CD4-positive, alpha-beta T cell treated with Interferon alpha-2 for 1 hour (primary cell): ENCODE measurements around the gene GIPC1.
A peak's percentile ranks its signal among the peaks of the same experiment; 100 is the strongest.
"Not testable (repeated sequence)": the region's sequence is repeated elsewhere in the genome, so short reads cannot be mapped to it uniquely, and the experiment has no call there.

Experiments
- DNase-seq, 2 donors: peaks; one replicate each; pipeline ENCODE4 v3.0.0-alpha.2; 2020 to 2022

The GIPC1 gene

GRCh38 chr19:14496029-14496833 lies at the start of gene GIPC1:
Gene GIPC1, minus strand, starts transcription at chr19:14496127. Its CDS starts 13,151 bp downstream, at chr19:14482976.
- peak; percentile 78 to 88 for DNase-seq

- DNase-seq: no peak
These were observed 49.8 kb upstream of the GIPC1 start for GRCh38 chr19:14545716-14546082.

- DNase-seq: no peak
These were observed 49.2 kb upstream of the GIPC1 start for GRCh38 chr19:14544977-14545715.

- no peak for DNase-seq
These were observed 48.1 kb upstream of the GIPC1 start for GRCh38 chr19:14544047-14544446.

GRCh38 chr19:14542711-14543328 lies 46.9 kb upstream of the GIPC1 start:
- no peak for DNase-seq

GRCh38 chr19:14541979-14542378 lies 46.1 kb upstream of the GIPC1 start:
- DNase-seq: not testable (repeated sequence)

- DNase-seq: no peak
These were observed 45.0 kb upstream of the GIPC1 start for GRCh38 chr19:14540741-14541525.

GRCh38 chr19:14536926-14537692 lies 41.2 kb upstream of the GIPC1 start:
- DNase-seq: peak; percentile 58 to 67

- DNase-seq: no peak
These were observed 37.5 kb upstream of the GIPC1 start for GRCh38 chr19:14533450-14533849.

GRCh38 chr19:14530506-14530905 lies 34.6 kb upstream of the GIPC1 start:
- DNase-seq: no peak

- DNase-seq: peak; percentile 36 to 58
These were observed 34.0 kb upstream of the GIPC1 start for GRCh38 chr19:14530005-14530348.

- peak; percentile 100 for DNase-seq
These were observed 33.5 kb upstream of the GIPC1 start, which contains the start of gene TECR for GRCh38 chr19:14529254-14530004. Gene TECR, plus strand, starts transcription at chr19:14529594. Its CDS starts 103 bp downstream, at chr19:14529697.

- DNase-seq: no peak
These were observed 32.7 kb upstream of the GIPC1 start for GRCh38 chr19:14528419-14529253.

- no peak for DNase-seq
These were observed 30.5 kb upstream of the GIPC1 start for GRCh38 chr19:14526423-14526822.

- no peak for DNase-seq
These were observed 29.8 kb upstream of the GIPC1 start for GRCh38 chr19:14525729-14526128.

GRCh38 chr19:14520543-14520942 lies 24.6 kb upstream of the GIPC1 start:
- no peak for DNase-seq

- DNase-seq: no peak
These were observed 24.0 kb upstream of the GIPC1 start for GRCh38 chr19:14519860-14520407.

GRCh38 chr19:14519245-14519859 lies 23.4 kb upstream of the GIPC1 start:
- no peak for DNase-seq

- DNase-seq: peak; percentile 72 to 82
These were observed 22.0 kb upstream of the GIPC1 start, which contains the start of gene DNAJB1 for GRCh38 chr19:14517840-14518505. Gene DNAJB1, minus strand, starts transcription at chr19:14518397. Its CDS starts 48 bp downstream, at chr19:14518349.
